SK-N-SH (cell line): ENCODE data around the gene ALAD. TPM values are rescaled to one million over a fixed set of nuclear protein-coding genes. Genes with fewer than 3 reads are reported as not detected.
A peak's percentile ranks its signal among the peaks of the same experiment; 100 is the strongest.

Experiments
- CTCF ChIA-PET: fragments of 300-600, 350-600 bp; formaldehyde crosslinking; extraction: SDS; loops from one replicate; lab custom pipeline; 2021; lab: Yijun Ruan, JAX
- POLR2A ChIA-PET: fragments of 350-600 bp; sonication (Branson Sonifier 250); formaldehyde crosslinking; extraction: SDS; loops from one replicate; lab custom pipeline; 2020; ENCODE audit warnings: antibody characterized with exemption, inconsistent platforms; lab: Yijun Ruan, JAX
- DNase-seq: peaks from one replicate; pipeline ENCODE4 v3.0.0; 2012
- H2AFZ ChIP-seq: fragments of 200-600 bp; sonication (generic); 2 replicates; pipeline ENCODE4 v1.8.1; 2016; ENCODE audit warnings: antibody characterized with exemption, mild to moderate bottlenecking, low read depth
- H3F3A ChIP-seq: fragments of 200-600 bp; sonication (generic); replicated peaks from 2 replicates; pipeline ENCODE3; 2016; ENCODE audit warnings: antibody characterized with exemption, mild to moderate bottlenecking; ENCODE audit not compliant: insufficient read depth
- H3K27ac ChIP-seq, 2 experiments: fragments of 200-500 bp in 1 of 2; fragments of 200-600 bp in 1 of 2; sonication (Bioruptor generic) in 1 of 2; sonication (generic), shearing (Covaris generic) in 1 of 2; 2 replicates each; pipeline versions ENCODE4 v1.5.1 to v1.6.1; 2014 to 2016; ENCODE audit warnings: low read depth in 2 of 2, inconsistent platforms in 1 of 2, low read length in 1 of 2, mild to moderate bottlenecking in 1 of 2, mixed read lengths in 1 of 2
- H3K27me3 ChIP-seq: fragments of 200-600 bp; sonication (generic), shearing (Covaris generic); 2 replicates; pipeline ENCODE4 v1.6.1; 2016; ENCODE audit warnings: mixed run types; ENCODE audit not compliant: insufficient read depth
- H3K36me3 ChIP-seq, 2 experiments: fragments of 200-500 bp in 1 of 2; fragments of 200-600 bp in 1 of 2; sonication (Bioruptor generic) in 1 of 2; sonication (generic) in 1 of 2; replicated peaks in 1 of 2; 2 replicates each; pipeline versions ENCODE3 to v1.5.1; 2014 to 2016; ENCODE audit warnings: low read length in 1 of 2, mild to moderate bottlenecking in 1 of 2; ENCODE audit not compliant: insufficient read depth in 2 of 2, control insufficient read depth in 1 of 2
- H3K4me1 ChIP-seq, 2 experiments: fragments of 200-500 bp in 1 of 2; fragments of 200-600 bp in 1 of 2; sonication (Bioruptor generic) in 1 of 2; sonication (generic), shearing (Covaris generic) in 1 of 2; 2 replicates each; pipeline versions ENCODE4 v1.5.1 to v1.6.1; 2014 to 2016; ENCODE audit warnings: low read depth in 1 of 2, low read length in 1 of 2, mixed run types in 1 of 2; ENCODE audit not compliant: insufficient read depth in 2 of 2, control insufficient read depth in 1 of 2
- H3K4me2 ChIP-seq: fragments of 200-600 bp; sonication (generic), shearing (Covaris generic); 2 replicates; pipeline ENCODE4 v1.6.1; 2017; ENCODE audit warnings: mixed run types
- H3K4me3 ChIP-seq, 2 experiments: fragments of 200-500 bp in 1 of 2; fragments of 200-600 bp in 1 of 2; sonication (Bioruptor generic) in 1 of 2; sonication (generic), shearing (Covaris generic) in 1 of 2; 2 replicates each; pipeline versions ENCODE4 v1.5.1 to v1.8.1; 2014 to 2016; ENCODE audit warnings: low read depth in 2 of 2, inconsistent platforms in 1 of 2, low read length in 1 of 2, mild to moderate bottlenecking in 1 of 2, mixed read lengths in 1 of 2, moderate library complexity in 1 of 2
- H3K79me2 ChIP-seq: fragments of 200-600 bp; sonication (generic); 2 replicates; pipeline ENCODE4 v1.8.1; 2017; ENCODE audit warnings: mild to moderate bottlenecking; ENCODE audit not compliant: insufficient read depth
- H3K9ac ChIP-seq: fragments of 200-600 bp; sonication (generic); 2 replicates; pipeline ENCODE4 v1.6.1; 2017; ENCODE audit warnings: mixed run types
- H3K9me2 ChIP-seq: fragments of 200-600 bp; sonication (generic); 2 replicates; pipeline ENCODE4 v1.6.1; 2017; ENCODE audit warnings: mixed run types
- H3K9me3 ChIP-seq: fragments of 200-600 bp; sonication (generic); 2 replicates; pipeline ENCODE4 v1.6.1; 2017; ENCODE audit warnings: mixed run types, mild to moderate bottlenecking, moderate library complexity
- H4K20me1 ChIP-seq: fragments of 200-600 bp; sonication (generic); 2 replicates; pipeline ENCODE4 v1.6.1; 2017; ENCODE audit warnings: mild to moderate bottlenecking, mixed run types; ENCODE audit not compliant: insufficient read depth
- CHD2 ChIP-seq: fragments of 150-350 bp; IDR thresholded peaks from 2 replicates; pipeline ENCODE4 v1.6.1; 2018; ENCODE audit warnings: low read length; ENCODE audit not compliant: partially characterized antibody
- CTCF ChIP-seq: fragments of 200-600 bp; sonication (generic); IDR thresholded peaks from 2 replicates; pipeline ENCODE4 v1.6.1; 2017; ENCODE audit warnings: antibody characterized with exemption, mild to moderate bottlenecking, moderate library complexity
- EZH2phosphoT487 ChIP-seq: fragments of 200-600 bp; sonication (generic); IDR thresholded peaks from 2 replicates; pipeline ENCODE4 v1.6.1; 2017; ENCODE audit warnings: low read depth, mixed run types, mild to moderate bottlenecking, antibody characterized with exemption, moderate library complexity, borderline replicate concordance
- FOXJ3 ChIP-seq: sonication (generic); formaldehyde crosslinking; IDR thresholded peaks from 2 replicates; pipeline ENCODE4 v1.5.1; 2020; ENCODE audit warnings: mild to moderate bottlenecking, missing genetic modification reagents
- FOXM1 ChIP-seq: IDR thresholded peaks from 2 replicates; pipeline ENCODE4 v1.4.0; 2012; ENCODE audit warnings: low read depth, mild to moderate bottlenecking
- JUND ChIP-seq: IDR thresholded peaks from 2 replicates; pipeline ENCODE4 v1.4.0; 2012
- MXI1 ChIP-seq: IDR thresholded peaks from 2 replicates; pipeline ENCODE4 v1.6.1; 2012; ENCODE audit warnings: mild to moderate bottlenecking, low read depth, low read length, improper control_type of control experiment
- PBX3 ChIP-seq: IDR thresholded peaks from 2 replicates; pipeline ENCODE4; 2012
- POLR2AphosphoS5 ChIP-seq: IDR thresholded peaks from 2 replicates; pipeline ENCODE4 v1.6.1; 2012; ENCODE audit warnings: low read depth, low read length
- RXRA ChIP-seq: IDR thresholded peaks from 2 replicates; pipeline ENCODE4 v1.4.0; 2012; ENCODE audit warnings: low read depth, mild to moderate bottlenecking, borderline replicate concordance
- SMC3 ChIP-seq: IDR thresholded peaks from 2 replicates; pipeline ENCODE4 v1.6.1; 2012; ENCODE audit warnings: low read depth, low read length, improper control_type of control experiment
- TAF1 ChIP-seq: IDR thresholded peaks from 2 replicates; pipeline ENCODE4 v1.6.1; 2012; ENCODE audit warnings: low read depth, mild to moderate bottlenecking, low read length, moderate library complexity, borderline replicate concordance
- TEAD4 ChIP-seq: IDR thresholded peaks from 2 replicates; pipeline ENCODE4 v1.4.0; 2012; ENCODE audit warnings: mild to moderate bottlenecking, borderline replicate concordance; ENCODE audit not compliant: insufficient read depth
- YY1 ChIP-seq: IDR thresholded peaks from 2 replicates; pipeline ENCODE4 v1.4.0; 2012; ENCODE audit warnings: low read depth, mild to moderate bottlenecking
- WGBS: methylation state at CpG from one replicate; pipeline ENCODE4 v1.1.6; 2017; ENCODE audit warnings: low lambda C conversion rate; 5-methylcytosine and 5-hydroxymethylcytosine counted together
- polyA plus RNA-seq, 3 experiments: library from polyadenylated mRNA; depleted of rRNA; stranded (reverse); fragments of >200 nt; gene quantifications; 2 replicates each; pipeline ENCODE4 v1.2.3, GENCODE V29; 2012
- TF ChIP-seq, protein P1 (sequence below): IDR thresholded peaks from 2 replicates; pipeline ENCODE4 v1.6.1; 2012; ENCODE audit warnings: mild to moderate bottlenecking, low read depth, low read length, moderate library complexity

ALAD gene
- polyA plus RNA-seq, 1 of the 3 experiments (the other 2 are of a cell fraction) = 10.7 TPM

DNA sequence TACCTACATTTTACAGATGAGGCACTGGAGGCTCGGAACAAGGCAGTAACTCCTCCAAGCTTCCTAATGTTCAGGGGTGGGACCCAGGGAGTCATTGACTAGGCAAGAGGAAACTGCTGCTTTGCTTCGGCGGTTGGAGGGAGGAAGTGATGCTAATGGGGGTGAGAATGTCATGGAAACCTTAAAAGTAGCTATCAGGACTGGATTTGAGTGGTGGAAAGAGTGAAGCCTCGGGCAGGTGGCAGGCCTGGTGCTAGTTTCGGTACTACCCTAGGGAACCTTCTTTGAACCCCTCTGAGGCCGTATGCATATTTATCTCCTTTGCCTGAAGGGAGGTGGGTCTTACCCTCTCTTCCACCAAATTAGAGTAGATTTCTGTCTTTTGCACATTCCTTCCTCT, 50.1 kb downstream of the ALAD start (continued):
- no peak for TF ChIP-seq CTCF
- TF ChIP-seq POLR2AphosphoS5 = no peak
- TF ChIP-seq, protein P1, sequence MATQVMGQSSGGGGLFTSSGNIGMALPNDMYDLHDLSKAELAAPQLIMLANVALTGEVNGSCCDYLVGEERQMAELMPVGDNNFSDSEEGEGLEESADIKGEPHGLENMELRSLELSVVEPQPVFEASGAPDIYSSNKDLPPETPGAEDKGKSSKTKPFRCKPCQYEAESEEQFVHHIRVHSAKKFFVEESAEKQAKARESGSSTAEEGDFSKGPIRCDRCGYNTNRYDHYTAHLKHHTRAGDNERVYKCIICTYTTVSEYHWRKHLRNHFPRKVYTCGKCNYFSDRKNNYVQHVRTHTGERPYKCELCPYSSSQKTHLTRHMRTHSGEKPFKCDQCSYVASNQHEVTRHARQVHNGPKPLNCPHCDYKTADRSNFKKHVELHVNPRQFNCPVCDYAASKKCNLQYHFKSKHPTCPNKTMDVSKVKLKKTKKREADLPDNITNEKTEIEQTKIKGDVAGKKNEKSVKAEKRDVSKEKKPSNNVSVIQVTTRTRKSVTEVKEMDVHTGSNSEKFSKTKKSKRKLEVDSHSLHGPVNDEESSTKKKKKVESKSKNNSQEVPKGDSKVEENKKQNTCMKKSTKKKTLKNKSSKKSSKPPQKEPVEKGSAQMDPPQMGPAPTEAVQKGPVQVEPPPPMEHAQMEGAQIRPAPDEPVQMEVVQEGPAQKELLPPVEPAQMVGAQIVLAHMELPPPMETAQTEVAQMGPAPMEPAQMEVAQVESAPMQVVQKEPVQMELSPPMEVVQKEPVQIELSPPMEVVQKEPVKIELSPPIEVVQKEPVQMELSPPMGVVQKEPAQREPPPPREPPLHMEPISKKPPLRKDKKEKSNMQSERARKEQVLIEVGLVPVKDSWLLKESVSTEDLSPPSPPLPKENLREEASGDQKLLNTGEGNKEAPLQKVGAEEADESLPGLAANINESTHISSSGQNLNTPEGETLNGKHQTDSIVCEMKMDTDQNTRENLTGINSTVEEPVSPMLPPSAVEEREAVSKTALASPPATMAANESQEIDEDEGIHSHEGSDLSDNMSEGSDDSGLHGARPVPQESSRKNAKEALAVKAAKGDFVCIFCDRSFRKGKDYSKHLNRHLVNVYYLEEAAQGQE = no peak
- no peak for TF ChIP-seq SMC3
- TF ChIP-seq PBX3 = no peak
- no peak for TF ChIP-seq MXI1
- TF ChIP-seq YY1 = no peak

DNA sequence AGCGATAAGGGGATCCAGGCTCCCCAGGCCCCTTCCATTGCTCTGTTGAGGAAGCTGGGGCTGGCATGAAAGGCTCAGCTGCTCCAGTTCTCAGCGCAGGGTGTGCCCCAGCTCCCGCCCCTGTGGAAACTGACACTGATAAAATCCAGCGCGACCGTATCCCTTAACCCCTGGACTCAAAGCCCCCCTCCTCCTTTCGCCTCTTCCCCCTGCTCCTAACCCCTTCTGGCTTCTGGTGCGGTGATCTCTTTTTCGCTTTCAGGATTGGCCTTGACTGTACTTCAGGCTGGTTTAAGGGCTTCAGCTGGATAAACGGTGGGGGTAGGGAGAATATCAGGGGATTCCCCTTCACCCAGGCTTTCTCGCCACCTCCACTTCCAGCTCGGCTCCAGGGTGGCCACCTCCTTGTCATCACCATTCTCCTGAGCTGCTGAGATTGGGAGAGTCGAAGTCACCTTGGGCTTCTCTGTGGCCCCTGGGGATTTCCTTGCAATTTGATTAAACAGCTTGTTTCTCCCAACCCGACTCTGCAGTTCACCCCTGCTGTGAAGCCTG, 50.9 kb downstream of the ALAD start:
- H3K9ac ChIP-seq = no peak overlapping the region
- peak overlapping the region in 1 of 2 experiments; percentile 51; a peak in 2 of 4 replicates for H3K4me3 ChIP-seq
- H2AFZ ChIP-seq = no peak overlapping the region
- peak overlapping the region; percentile 55; the same call in 1 of the 2 replicates for H3K4me2 ChIP-seq
- H3K9me3 ChIP-seq = no peaks in the 10 kb centered on the region
- no peak overlapping the region for H3K27ac ChIP-seq
- ChIA-PET POLR2A (interaction anchor here (1.6 to 3.8 kb wide), 2 partner anchors 10 to 75 kb away, joined by 3 to 21 read pairs; partner anchors contain the start of genes CDC26, PRPF4 and WDR31), CTCF (interaction anchor here (1.1 to 2.1 kb wide), 5 partner anchors 12 to 76 kb away, joined by 3 to 6 read pairs (median 5); partner anchors contain the start of gene ALAD)
- WGBS = 45% methylated on average over 14 of the region's 14 CpGs
- TF ChIP-seq RXRA (no peak), EZH2phosphoT487 (no peak), FOXJ3 (CRISPR knock-in tag) (no peak), TAF1 (no peak), FOXM1 (no peak), MXI1 (no peak), JUND (no peak), TEAD4 (no peak), POLR2AphosphoS5 (no peak), CHD2 (no peak)
- peak; percentile 40 for DNase-seq
- no peaks in the 10 kb centered on the region for H3K9me2 ChIP-seq
- peaks cover 0 to 13% of the 10 kb centered on the region in 2 experiments; a peak in 1 of 4 replicates for H3K4me1 ChIP-seq
- H3K79me2 ChIP-seq = no peaks in the 10 kb centered on the region
- H3K36me3 ChIP-seq = no peaks in the 10 kb centered on the region
- no peaks in the 10 kb centered on the region for H3F3A ChIP-seq
- peaks cover 29% of the 10 kb centered on the region for H3K27me3 ChIP-seq
- no peaks in the 10 kb centered on the region for H4K20me1 ChIP-seq
